ENCODE data around the gene FKTN. TPM values are rescaled to one million over a fixed set of nuclear protein-coding genes. Genes with fewer than 3 reads are reported as not detected.

Gene FKTN
- total and polyA plus RNA-seq, 2 donors (not counting 3 experiments of a cell fraction or from before 2014, with no cell fraction given): 2.8 to 13.2 TPM

- Histone ChIP-seq H3K27me3 (ENCODE audit: control insufficient read depth in 2 of 2, insufficient read depth in 2 of 2, low read length in 2 of 2) (peaks cover 15 to 27% of the 10 kb centered on the region in 2 experiments), H3K9ac (replicated peaks; ENCODE audit: extremely low read depth, insufficient read depth, low read length) (no peak overlapping the region), H3K9me3 (replicated peaks; ENCODE audit: control insufficient read depth, insufficient read depth, low read length) (no peaks in the 10 kb centered on the region), H3K4me3 (replicated peaks in 1 of 3; ENCODE audit: insufficient read depth in 1 of 3, low read depth in 1 of 3, low read length in 3 of 3) (no peak overlapping the region), H2AFZ (ENCODE audit: low read depth, low read length) (no peak overlapping the region), H3K4me2 (ENCODE audit: insufficient read depth, low read length) (no peak overlapping the region), H4K20me1 (replicated peaks; ENCODE audit: control insufficient read depth, extremely low read depth, insufficient read depth, low read length) (no peaks in the 10 kb centered on the region), H3K79me2 (ENCODE audit: control insufficient read depth, insufficient read depth, low read length) (no peaks in the 10 kb centered on the region), H3K4me1 (ENCODE audit: control insufficient read depth, extremely low read depth, insufficient read depth, low read length) (peaks cover 3% of the 10 kb centered on the region), H3K27ac (ENCODE audit: insufficient read depth, low read depth, low read length) (no peak overlapping the region), H3K36me3 (ENCODE audit: control insufficient read depth in 2 of 2, extremely low read depth in 1 of 2, insufficient read depth in 2 of 2, low read length in 2 of 2) (no peaks in the 10 kb centered on the region), H3K9me1 (replicated peaks; ENCODE audit: control insufficient read depth, extremely low read depth, insufficient read depth, low read length) (no peaks in the 10 kb centered on the region)
- intact Hi-C loops (cut with micrococcal nuclease): no loop called here
- TF ChIP-seq CTCF (IDR thresholded peaks at IDR 0.05; ENCODE audit: extremely low read depth in 1 of 2, insufficient read depth in 1 of 2, low read depth in 1 of 2, low read length in 2 of 2) (no peak), POLR2AphosphoS5 (IDR thresholded peaks at IDR 0.05; ENCODE audit: insufficient read depth, low read depth, low read length) (no peak), MYC (IDR thresholded peaks at IDR 0.05; ENCODE audit: low read depth, low read length) (no peak), GATA2 (IDR thresholded peaks at IDR 0.05; ENCODE audit: insufficient read depth, insufficient read length, low read depth, low read length) (no peak), FOS (IDR thresholded peaks at IDR 0.05; ENCODE audit: borderline replicate concordance, insufficient read depth, low read length) (no peak), MAX (IDR thresholded peaks at IDR 0.05; ENCODE audit: insufficient read depth, insufficient read length) (no peak), JUN (IDR thresholded peaks at IDR 0.05; ENCODE audit: borderline replicate concordance, insufficient read depth, insufficient read length, low read depth) (no peak), EZH2 (IDR thresholded peaks at IDR 0.05; ENCODE audit: borderline replicate concordance, low read depth, low read length, severe bottlenecking) (no peak), POLR2A (IDR thresholded peaks at IDR 0.05; ENCODE audit: low read depth, low read length) (no peak)
- dilution Hi-C loops (cut with MboI; ENCODE audit: extremely low pct_ligation_motif_present, low sequenced_read_pairs): no loop called here
- ChIA-PET CTCF (interaction anchor here (0.8 to 2.6 kb wide), 6 partner anchors 10 to 62 kb away, joined by 3 to 12 read pairs (median 4); no protein-coding TSS in a partner anchor), POLR2A (no interaction called here)
- DNase-seq (ENCODE audit: low read depth, low spot score): no peak
- BruUV-seq (replicated peaks): no TSS peak
- no peak for FAIRE-seq
Measured at GRCh38 chr9:105658351-105658750, 100.4 kb downstream of the FKTN start.
